Pancreas (tissue), 10 donors: ENCODE measurements around the gene CLRN1. TPM values are rescaled to one million over a fixed set of nuclear protein-coding genes. Genes with fewer than 3 reads are reported as not detected.

Experiments used
- ATAC-seq, 4 donors: fragments of 200-7000 bp; cut with Tn5 transposase; one replicate each; pipeline versions ENCODE4 v1.8.0 to v1.9.1; 2020; ENCODE audit warnings: mild to moderate bottlenecking in 4 of 4, moderate library complexity in 4 of 4
- DNase-seq, 6 donors: peaks; one replicate each; pipeline ENCODE4 v3.0.0-alpha.2; 2020
- FAIRE-seq: peaks from 2 replicates; lab custom pipeline; 2012; peaks lifted over from hg19 to GRCh38; lab: Jason Lieb, UNC
- H3K27ac ChIP-seq, 4 donors: fragments of 200-600 bp; sonication (generic); 1 replicate in 3 of 4; 2 replicates in 1 of 4; pipeline versions ENCODE4 v1.5.0 to v1.8.0; 2020
- H3K27me3 ChIP-seq, 4 donors: fragments of 200-600 bp; one replicate each; pipeline ENCODE4 v1.8.0; 2021
- H3K36me3 ChIP-seq, 3 donors: fragments of 200-600 bp; sonication (generic) in 1 of 3; one replicate each; pipeline versions ENCODE4 v1.5.0 to v1.8.0; 2020 to 2021
- H3K4me1 ChIP-seq, 3 donors: fragments of 200-600 bp; one replicate each; pipeline ENCODE4 v1.8.0; 2021
- H3K4me3 ChIP-seq, 4 donors: fragments of 200-600 bp; sonication (generic) in 2 of 4; one replicate each; pipeline versions ENCODE4 v1.5.0 to v1.8.0; 2020 to 2021
- H3K9me3 ChIP-seq, 4 donors: fragments of 200-600 bp; one replicate each; pipeline ENCODE4 v1.8.0; 2021
- WGBS, 2 donors: extraction: QIAGEN DNeasy Blood & Tissue Kit; methylation state at CpG; one replicate each; pipeline ENCODE4 v1.1.7; 2013; 5-methylcytosine and 5-hydroxymethylcytosine counted together
- intact Hi-C, 3 donors: fragments of 100-400 bp; cut with DNase I; formaldehyde crosslinking; loops; one replicate each; pipeline versions ENCODE4 v1.11.1 to v1.14.2; 2022
- polyA plus RNA-seq, 2 donors: library from polyadenylated mRNA; stranded (reverse); fragments of 200-250 nt; gene quantifications; one replicate each; pipeline ENCODE4 v1.2.3, GENCODE V29; 2013
- total RNA-seq, 6 donors: library from RNA; stranded (reverse); fragmentation: NEBNext Ultra II Directional in 4 of 6; extraction: Animal tissue kit (Norgen Biotek cat#: 25700) in 4 of 6; gene quantifications; one replicate each; pipeline versions ENCODE4 v1.2.1 to v1.2.4, GENCODE V29; 2021 to 2023
- TF ChIP-seq, protein P1 (sequence below), 4 donors: fragments of 200-600 bp; sonication (generic) in 3 of 4; IDR thresholded peaks; one replicate each; pipeline versions ENCODE4 v1.5.0 to v1.8.0; 2021; ENCODE audit warnings: antibody characterized with exemption in 4 of 4
- donor health status: healthy with polysubstance abuse.
- donor health status: DM: no; HTN: no; CAD: no; lungs with moderate emphysema.
- donor health status: DM: no; HTN: no; CAD: no.
- donor health status: control.
- donor health status: control.
- donor health status: Bipolar disorder and iron deficiency.
- donor health status: DM: yes; HTN: yes; CAD: no.
- donor health status: DM: no; HTN: no; CAD: no.
- donor health status: DM: no; HTN: no; CAD: no.
- donor health status: DM: yes; HTN: yes; CAD: no.

The CLRN1 gene
- total and polyA plus RNA-seq, 8 donors: not detected

DNA sequence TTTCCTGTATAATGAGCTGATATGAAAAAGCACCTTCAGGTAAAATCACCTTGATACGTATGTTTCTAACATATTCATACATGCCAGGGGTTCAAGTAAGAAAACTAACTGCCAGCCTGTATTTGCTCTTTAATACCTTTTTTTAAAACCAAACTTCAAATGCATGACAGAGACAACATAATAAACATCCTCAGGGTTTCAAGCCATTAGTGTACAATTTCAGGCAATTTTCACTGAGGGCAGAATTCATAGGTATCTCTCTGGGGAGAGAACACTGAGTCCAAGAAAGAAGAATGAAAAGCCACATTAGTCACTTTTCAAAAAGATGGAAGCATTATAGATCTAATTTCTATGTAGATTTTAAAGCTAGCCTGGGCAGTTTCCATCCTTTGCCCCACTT, 94.2 kb downstream of the CLRN1 start:
- TF ChIP-seq, protein P1, sequence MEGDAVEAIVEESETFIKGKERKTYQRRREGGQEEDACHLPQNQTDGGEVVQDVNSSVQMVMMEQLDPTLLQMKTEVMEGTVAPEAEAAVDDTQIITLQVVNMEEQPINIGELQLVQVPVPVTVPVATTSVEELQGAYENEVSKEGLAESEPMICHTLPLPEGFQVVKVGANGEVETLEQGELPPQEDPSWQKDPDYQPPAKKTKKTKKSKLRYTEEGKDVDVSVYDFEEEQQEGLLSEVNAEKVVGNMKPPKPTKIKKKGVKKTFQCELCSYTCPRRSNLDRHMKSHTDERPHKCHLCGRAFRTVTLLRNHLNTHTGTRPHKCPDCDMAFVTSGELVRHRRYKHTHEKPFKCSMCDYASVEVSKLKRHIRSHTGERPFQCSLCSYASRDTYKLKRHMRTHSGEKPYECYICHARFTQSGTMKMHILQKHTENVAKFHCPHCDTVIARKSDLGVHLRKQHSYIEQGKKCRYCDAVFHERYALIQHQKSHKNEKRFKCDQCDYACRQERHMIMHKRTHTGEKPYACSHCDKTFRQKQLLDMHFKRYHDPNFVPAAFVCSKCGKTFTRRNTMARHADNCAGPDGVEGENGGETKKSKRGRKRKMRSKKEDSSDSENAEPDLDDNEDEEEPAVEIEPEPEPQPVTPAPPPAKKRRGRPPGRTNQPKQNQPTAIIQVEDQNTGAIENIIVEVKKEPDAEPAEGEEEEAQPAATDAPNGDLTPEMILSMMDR (IDR thresholded peaks at IDR 0.05): no peak
- no peak for FAIRE-seq
- WGBS, 2 donors: 84 to 92% methylated on average over 1 of the region's 1 CpG
- no peaks in the 10 kb centered on the region for H3K9me3 ChIP-seq
- H3K27me3 ChIP-seq: no peaks in the 10 kb centered on the region
- intact Hi-C loops: no loop called here
- no peak for ATAC-seq
- H3K36me3 ChIP-seq: no peaks in the 10 kb centered on the region
- H3K4me1 ChIP-seq: peaks cover 0 to 7% (median 0%) of the 10 kb centered on the region in 3 donors
- H3K27ac ChIP-seq: peak overlapping the region in 1 of 4 donors; percentile 1
- DNase-seq: no peak
- no peak overlapping the region for H3K4me3 ChIP-seq

DNA sequence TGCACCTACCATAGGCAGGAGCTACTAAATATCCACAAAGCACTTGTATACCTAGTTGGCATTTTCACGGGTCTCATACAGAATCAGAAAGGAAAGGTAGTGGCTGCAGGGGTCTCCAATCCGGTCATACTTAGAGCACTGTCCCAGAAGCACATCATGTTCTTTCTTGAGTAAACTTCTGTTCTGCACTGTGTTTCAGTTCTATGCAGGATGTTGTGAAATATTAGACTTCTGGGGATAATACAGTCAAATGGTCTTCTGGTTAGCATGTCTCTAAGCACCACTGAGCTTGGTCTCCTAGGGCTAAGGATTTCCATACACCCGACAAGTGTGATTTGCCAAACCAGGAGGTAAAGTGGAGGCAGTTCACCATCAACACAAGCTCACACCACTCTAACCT, 95.2 kb downstream of the CLRN1 start:
- 72 to 74% methylated on average over 3 of the region's 3 CpGs for WGBS, 2 donors
- FAIRE-seq (no peak), DNase-seq (no peak)

DNA sequence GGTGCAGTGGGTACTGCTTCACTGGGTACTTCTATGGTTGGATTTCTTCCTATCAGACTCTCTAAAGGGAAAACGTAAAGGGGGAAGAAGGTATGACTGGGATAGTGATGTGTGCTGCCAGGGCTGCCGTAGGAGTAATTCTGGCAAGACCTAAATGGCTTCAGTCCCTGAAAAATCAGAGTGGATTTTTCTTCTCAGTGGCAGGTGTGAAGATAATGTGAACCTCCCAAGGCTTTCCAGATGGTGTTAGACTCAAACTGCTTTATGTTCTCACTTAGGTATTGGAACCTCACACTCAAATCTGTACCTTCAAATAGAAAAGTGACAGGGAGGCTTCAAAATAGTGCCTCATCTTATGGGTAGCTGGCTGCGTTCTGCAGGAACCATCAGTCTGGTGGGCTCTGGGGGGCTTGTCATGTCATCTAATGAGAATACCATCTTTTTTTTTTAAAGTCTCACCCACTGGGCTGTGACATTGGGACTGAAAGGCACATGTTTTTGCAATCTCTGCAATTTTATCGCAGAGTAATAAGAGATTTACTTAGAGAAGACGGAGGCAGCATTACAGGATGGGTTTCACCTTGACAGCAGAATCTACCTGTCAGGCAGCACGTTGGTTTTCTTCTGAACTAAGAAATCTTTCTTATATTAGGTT, 95.8 kb downstream of the CLRN1 start:
- no peak overlapping the region for H3K4me3 ChIP-seq
- FAIRE-seq (no peak), DNase-seq (no peak), ATAC-seq (no peak)
- 68 to 69% methylated on average over 6 of the region's 6 CpGs for WGBS, 2 donors
- no peaks in the 10 kb centered on the region for H3K36me3 ChIP-seq
- H3K27ac ChIP-seq: no peak overlapping the region
- TF ChIP-seq, protein P1 (IDR thresholded peaks at IDR 0.05): no peak
- H3K27me3 ChIP-seq: no peaks in the 10 kb centered on the region
- no peaks in the 10 kb centered on the region for H3K9me3 ChIP-seq
- intact Hi-C loops: no loop called here
- H3K4me1 ChIP-seq: peaks cover 0 to 7% (median 0%) of the 10 kb centered on the region in 3 donors

More for the DNA sequence above, 95.2 kb downstream of the CLRN1 start:
- intact Hi-C loops: no loop called here
- Histone ChIP-seq H3K4me3 (no peak overlapping the region), H3K36me3 (no peaks in the 10 kb centered on the region), H3K27me3 (no peaks in the 10 kb centered on the region), H3K4me1 (peaks cover 0 to 7% (median 0%) of the 10 kb centered on the region in 3 donors), H3K27ac (no peak overlapping the region), H3K9me3 (no peaks in the 10 kb centered on the region)
- no peak for ATAC-seq
- TF ChIP-seq, protein P1 (IDR thresholded peaks at IDR 0.05): no peak

Other genes with a start within 250 kb of the CLRN1 start
- 10 to 100 TPM in 5 of 6 donors, 1 to 10 TPM in 1; 9.7 to 14.9 (median 14.6) TPM for gene SIAH2, start 209.6 kb downstream of the CLRN1 start, total RNA-seq
- gene SIAH2, start 209.6 kb downstream of the CLRN1 start, polyA plus RNA-seq: 1 to 10 TPM; 5.5 to 7.1 TPM
- not detected for gene MINDY4B, start 67.3 kb downstream of the CLRN1 start, total RNA-seq
- gene MINDY4B, start 67.3 kb downstream of the CLRN1 start, polyA plus RNA-seq: not detected
- under 1 TPM; 0.28 to 0.88 (median 0.60) TPM for gene MED12L, start 112.9 kb upstream of the CLRN1 start, total RNA-seq
- gene MED12L, start 112.9 kb upstream of the CLRN1 start, polyA plus RNA-seq: under 1 TPM; 0.08 to 0.16 TPM
- gene GPR171, start 230.5 kb upstream of the CLRN1 start, total RNA-seq: under 1 TPM in 4 of 6 donors, not detected in 2; 0.13 to 0.92 (median 0.27) TPM
- gene GPR171, start 230.5 kb upstream of the CLRN1 start, polyA plus RNA-seq: under 1 TPM; 0.12 to 0.15 TPM